Muscle of back (tissue), 13 donors: ENCODE results near the gene CAPNS2. TPM values are rescaled to one million over a fixed set of nuclear protein-coding genes. Genes with fewer than 3 reads are reported as not detected.
A peak's percentile ranks its signal among the peaks of the same experiment; 100 is the strongest.

Experiments
- DNase-seq, 3 donors: peaks; one replicate each; pipeline versions ENCODE4 v3.0.0 to v3.0.0-alpha.2; 2013
- long read RNA-seq, 9 donors: transcript quantifications; one replicate each; lab custom pipeline, GENCODE V29; 2026
- polyA plus RNA-seq, 10 donors: library from polyadenylated mRNA; unstranded; fragments of 120-200 nt; gene quantifications; one replicate each; pipeline ENCODE4 v1.2.1, GENCODE V29; 2013; ENCODE audit not compliant: insufficient read length in 10 of 10

CAPNS2 gene
- polyA plus RNA-seq, result 10 to 100 TPM in 1 of 10 donors, 1 to 10 TPM in 1, under 1 TPM in 4, not detected in 4; 0.16 to 10.6 (median 0.42) TPM
- long read RNA-seq, donor 1, result 0 reads
- long read RNA-seq, donor 2, result 0 reads
- long read RNA-seq, donor 3, result 0 reads
- long read RNA-seq, donor 4, partial matches to known transcripts, result 0 of 1 reads
- long read RNA-seq, donor 4, other reads (novel, unspliced or antisense), result 0 of 1 reads
- long read RNA-seq, donor 5, result 0 reads
- long read RNA-seq, donor 6, result 0 reads
- long read RNA-seq, donor 7, result 0 reads
- long read RNA-seq, donor 8, transcript CAPNS2-201 (1 exons, 1,016 nt), result major isoform, 5 of 5 reads
- long read RNA-seq, donor 8, partial matches to known transcripts, result 0 of 5 reads
- long read RNA-seq, donor 8, other reads (novel, unspliced or antisense), result 0 of 5 reads
- long read RNA-seq, donor 9, result 0 reads

GRCh38 chr16:55566432-55567175 is at the start of gene CAPNS2:
TSS of gene CAPNS2 (plus strand) at chr16:55566684. CDS start at chr16:55566757, 73 bp downstream.
- DNase-seq, result no peak

GRCh38 chr16:55521792-55522191 is 44.7 kb upstream of the CAPNS2 start:
- no peak for DNase-seq

- peak in 1 of 3 donors; percentile 31 for DNase-seq
Measured at GRCh38 chr16:55526441-55526840, 40.0 kb upstream of the CAPNS2 start.

GRCh38 chr16:55527885-55528284 is 38.6 kb upstream of the CAPNS2 start:
- DNase-seq, result no peak

- DNase-seq, result peak in 2 of 3 donors; percentile 70 to 80
Measured at GRCh38 chr16:55529018-55529417, 37.5 kb upstream of the CAPNS2 start.

GRCh38 chr16:55530316-55530856 is 36.1 kb upstream of the CAPNS2 start:
- no peak for DNase-seq

GRCh38 chr16:55532227-55532626 is 34.3 kb upstream of the CAPNS2 start:
- DNase-seq, result no peak

GRCh38 chr16:55534756-55535155 is 31.7 kb upstream of the CAPNS2 start:
- no peak for DNase-seq

GRCh38 chr16:55539049-55539448 is 27.4 kb upstream of the CAPNS2 start:
- peak; percentile 38 to 76 (median 59) for DNase-seq

GRCh38 chr16:55539488-55539887 is 27.0 kb upstream of the CAPNS2 start:
- peak; percentile 36 to 81 (median 71) for DNase-seq

GRCh38 chr16:55540221-55540620 is 26.3 kb upstream of the CAPNS2 start:
- DNase-seq, result no peak

- peak in 2 of 3 donors; percentile 51 to 64 for DNase-seq
Measured at GRCh38 chr16:55542459-55543082, 23.9 kb upstream of the CAPNS2 start.

GRCh38 chr16:55543472-55543871 is 23.0 kb upstream of the CAPNS2 start:
- DNase-seq, result peak; percentile 43 to 80 (median 69)

- DNase-seq, result peak in 1 of 3 donors; percentile 80
Measured at GRCh38 chr16:55552621-55553020, 13.9 kb upstream of the CAPNS2 start.

- no peak for DNase-seq
Measured at GRCh38 chr16:55555436-55555835, 11.0 kb upstream of the CAPNS2 start.

- no peak for DNase-seq
Measured at GRCh38 chr16:55557186-55557585, 9.3 kb upstream of the CAPNS2 start.

GRCh38 chr16:55559233-55559632 is 7.3 kb upstream of the CAPNS2 start:
- DNase-seq, result peak in 1 of 3 donors; percentile 52

- no peak for DNase-seq
Measured at GRCh38 chr16:55559933-55560516, 6.5 kb upstream of the CAPNS2 start.

- no peak for DNase-seq
Measured at GRCh38 chr16:55561319-55561848, 5.1 kb upstream of the CAPNS2 start.

GRCh38 chr16:55562936-55563335 is 3.5 kb upstream of the CAPNS2 start:
- DNase-seq, result no peak

GRCh38 chr16:55563797-55564196 is 2.7 kb upstream of the CAPNS2 start:
- no peak for DNase-seq
